Left renal pelvis (tissue), 4 donors: Measurements from ENCODE around the gene CHRNA7. TPM values are rescaled to one million over a fixed set of nuclear protein-coding genes. Genes with fewer than 3 reads are reported as not detected.
"Not testable (repeated sequence)": the region's sequence is repeated elsewhere in the genome, so short reads cannot be mapped to it uniquely, and the experiment has no call there.

Experiments
- DNase-seq, 4 donors: peaks; one replicate each; pipeline ENCODE4 v3.0.0-alpha.2; 2013; ENCODE audit warnings: low read depth in 4 of 4, low spot score in 3 of 4
- polyA plus RNA-seq, 4 donors: library from polyadenylated mRNA; unstranded; fragments of 120-200 nt; gene quantifications; one replicate each; pipeline ENCODE4 v1.2.1, GENCODE V29; 2013; ENCODE audit not compliant: insufficient read length in 4 of 4

CHRNA7 gene
- polyA plus RNA-seq, 4 donors, result 9.8 to 34.0 (median 13.7) TPM

- not testable (repeated sequence) for DNase-seq
Observed at GRCh38 chr15:32165775-32166174, 135.5 kb downstream of the CHRNA7 start.

DNA sequence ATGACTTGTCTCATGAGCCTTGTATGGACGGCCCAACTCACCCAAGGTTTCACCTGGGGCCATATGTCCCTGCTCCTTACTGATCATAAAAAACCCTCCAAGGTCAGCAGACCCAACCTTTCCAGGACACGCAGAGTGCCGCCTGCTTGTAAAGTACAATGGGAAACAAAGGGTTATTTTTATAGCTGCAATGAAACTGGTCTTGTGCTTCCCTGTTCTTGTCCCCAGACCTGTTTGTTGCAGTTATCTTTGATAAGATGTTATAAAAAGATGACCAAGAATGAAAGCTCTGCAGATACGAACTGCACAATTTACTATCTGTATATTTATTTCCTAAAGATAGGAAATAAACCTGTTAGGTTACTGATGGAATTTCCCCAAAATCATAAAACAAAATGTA lies 136.0 kb downstream of the CHRNA7 start:
- not testable (repeated sequence) for DNase-seq

- not testable (repeated sequence) for DNase-seq
Observed at GRCh38 chr15:32167913-32168312, 137.6 kb downstream of the CHRNA7 start.

- not testable (repeated sequence) for DNase-seq
Observed at GRCh38 chr15:32180579-32180978, 150.3 kb downstream of the CHRNA7 start.

GRCh38 chr15:32193780-32194179 lies 163.5 kb downstream of the CHRNA7 start:
- not testable (repeated sequence) for DNase-seq

DNA sequence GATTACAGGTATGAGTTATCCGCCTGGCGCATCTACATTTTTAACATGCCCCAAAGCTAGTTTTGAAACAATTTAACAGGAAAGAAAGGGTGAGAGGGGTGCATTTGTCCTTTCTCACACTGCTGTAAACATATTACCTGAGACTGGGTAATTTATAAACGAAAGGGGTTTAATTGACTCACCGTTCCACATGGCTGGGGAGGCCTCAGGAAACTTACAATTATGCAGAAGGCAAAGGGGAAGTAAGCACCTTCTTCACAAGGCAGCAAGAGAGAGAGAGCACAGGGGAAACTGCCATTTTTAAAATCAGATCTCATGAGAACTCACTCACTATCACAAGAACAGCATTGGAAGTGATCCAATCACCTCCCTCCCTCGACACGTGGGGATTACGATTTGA lies 165.9 kb downstream of the CHRNA7 start:
- DNase-seq, result not testable (repeated sequence)

GRCh38 chr15:32198938-32199337 lies 168.6 kb downstream of the CHRNA7 start:
- not testable (repeated sequence) for DNase-seq

- not testable (repeated sequence) for DNase-seq
Observed at GRCh38 chr15:32209081-32209480, 178.8 kb downstream of the CHRNA7 start.

GRCh38 chr15:32218666-32219065 lies 188.4 kb downstream of the CHRNA7 start:
- DNase-seq, result no peak

Other genes with a start within 250 kb of the CHRNA7 start
- 1 to 10 TPM; 1.1 to 1.9 (median 1.4) TPM for gene OTUD7A, start 159.8 kb upstream of the CHRNA7 start, polyA plus RNA-seq